LNCaP clone FGC (cell line): ENCODE results near the gene HOXA3.

Experiments used
- DNase-seq: peaks from one replicate; pipeline ENCODE4 v3.0.0-alpha.2; 2011; ENCODE audit warnings: low read depth
- H3K4me3 ChIP-seq: 2 replicates; pipeline ENCODE4 v1.5.1; 2011; ENCODE audit warnings: mild to moderate bottlenecking, low read depth, low read length, control low read depth
- TF ChIP-seq, protein P1 (sequence below): IDR thresholded peaks from 2 replicates; pipeline ENCODE4 v1.5.1; 2012; ENCODE audit warnings: mild to moderate bottlenecking; ENCODE audit not compliant: control insufficient read depth, insufficient read depth; ENCODE audit errors: extremely low read depth

The HOXA3 gene

GRCh38 chr7:27145165-27145913, 7.0 kb downstream of the HOXA3 start:
- no peak overlapping the region for H3K4me3 ChIP-seq
- no peak for DNase-seq
- TF ChIP-seq, protein P1, sequence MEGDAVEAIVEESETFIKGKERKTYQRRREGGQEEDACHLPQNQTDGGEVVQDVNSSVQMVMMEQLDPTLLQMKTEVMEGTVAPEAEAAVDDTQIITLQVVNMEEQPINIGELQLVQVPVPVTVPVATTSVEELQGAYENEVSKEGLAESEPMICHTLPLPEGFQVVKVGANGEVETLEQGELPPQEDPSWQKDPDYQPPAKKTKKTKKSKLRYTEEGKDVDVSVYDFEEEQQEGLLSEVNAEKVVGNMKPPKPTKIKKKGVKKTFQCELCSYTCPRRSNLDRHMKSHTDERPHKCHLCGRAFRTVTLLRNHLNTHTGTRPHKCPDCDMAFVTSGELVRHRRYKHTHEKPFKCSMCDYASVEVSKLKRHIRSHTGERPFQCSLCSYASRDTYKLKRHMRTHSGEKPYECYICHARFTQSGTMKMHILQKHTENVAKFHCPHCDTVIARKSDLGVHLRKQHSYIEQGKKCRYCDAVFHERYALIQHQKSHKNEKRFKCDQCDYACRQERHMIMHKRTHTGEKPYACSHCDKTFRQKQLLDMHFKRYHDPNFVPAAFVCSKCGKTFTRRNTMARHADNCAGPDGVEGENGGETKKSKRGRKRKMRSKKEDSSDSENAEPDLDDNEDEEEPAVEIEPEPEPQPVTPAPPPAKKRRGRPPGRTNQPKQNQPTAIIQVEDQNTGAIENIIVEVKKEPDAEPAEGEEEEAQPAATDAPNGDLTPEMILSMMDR: no peak

DNA sequence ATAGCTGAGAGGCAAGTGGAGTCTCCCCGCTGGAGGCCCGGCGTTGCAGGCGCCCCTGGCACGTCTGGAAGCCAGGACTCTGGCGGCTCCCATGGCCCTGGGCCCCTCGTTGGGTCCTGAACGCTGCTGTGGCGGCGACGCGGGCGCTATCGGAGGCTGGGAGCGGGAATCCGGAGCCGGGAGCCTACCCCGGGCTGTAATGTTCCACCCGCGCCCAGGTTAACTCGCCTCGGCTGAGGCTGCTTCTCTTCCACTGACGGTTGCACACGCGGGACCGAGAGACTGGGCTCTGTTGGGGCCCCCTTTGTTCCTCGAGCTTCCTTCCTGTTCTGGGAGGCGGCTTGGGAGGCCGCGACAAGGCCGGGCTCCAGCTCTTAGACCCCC, 7.6 kb downstream of the HOXA3 start:
- TF ChIP-seq, protein P1: no peak
- DNase-seq: no peak
- no peak overlapping the region for H3K4me3 ChIP-seq

GRCh38 chr7:27143950-27144780, 8.2 kb downstream of the HOXA3 start:
- TF ChIP-seq, protein P1: no peak
- no peak overlapping the region for H3K4me3 ChIP-seq
- no peak for DNase-seq

GRCh38 chr7:27143023-27143949, 9.1 kb downstream of the HOXA3 start, which contains the start of gene HOXA5:
HOXA5 (minus strand) TSS chr7:27143681; CDS start chr7:27143607, 74 bp downstream.
- DNase-seq: no peak
- TF ChIP-seq, protein P1: no peak
- no peak within 1 kb of the TSS for H3K4me3 ChIP-seq

DNA sequence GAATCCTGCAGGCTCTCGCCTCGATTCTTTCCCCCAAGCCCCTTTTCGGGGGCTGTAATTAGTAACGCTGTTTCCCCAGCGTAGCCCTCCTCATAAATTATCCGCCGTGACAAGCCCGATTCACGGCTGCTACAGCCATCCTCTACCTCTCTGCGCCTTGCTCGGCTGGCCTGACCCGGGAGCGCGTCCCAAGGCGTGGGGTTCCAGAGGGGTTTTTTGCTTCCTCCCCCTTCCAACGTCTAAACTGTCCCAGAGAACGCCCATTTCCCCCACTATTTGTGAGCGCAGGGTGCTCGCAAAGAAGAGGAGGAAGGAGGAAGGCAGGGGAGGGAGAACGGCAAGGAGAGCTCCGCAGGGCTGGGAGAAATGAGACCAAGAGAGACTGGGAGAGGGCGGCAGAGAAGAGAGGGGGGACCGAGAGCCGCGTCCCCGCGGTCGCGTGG, 9.8 kb downstream of the HOXA3 start:
- DNase-seq: no peak
- TF ChIP-seq, protein P1: no peak
- no peak overlapping the region for H3K4me3 ChIP-seq

DNA sequence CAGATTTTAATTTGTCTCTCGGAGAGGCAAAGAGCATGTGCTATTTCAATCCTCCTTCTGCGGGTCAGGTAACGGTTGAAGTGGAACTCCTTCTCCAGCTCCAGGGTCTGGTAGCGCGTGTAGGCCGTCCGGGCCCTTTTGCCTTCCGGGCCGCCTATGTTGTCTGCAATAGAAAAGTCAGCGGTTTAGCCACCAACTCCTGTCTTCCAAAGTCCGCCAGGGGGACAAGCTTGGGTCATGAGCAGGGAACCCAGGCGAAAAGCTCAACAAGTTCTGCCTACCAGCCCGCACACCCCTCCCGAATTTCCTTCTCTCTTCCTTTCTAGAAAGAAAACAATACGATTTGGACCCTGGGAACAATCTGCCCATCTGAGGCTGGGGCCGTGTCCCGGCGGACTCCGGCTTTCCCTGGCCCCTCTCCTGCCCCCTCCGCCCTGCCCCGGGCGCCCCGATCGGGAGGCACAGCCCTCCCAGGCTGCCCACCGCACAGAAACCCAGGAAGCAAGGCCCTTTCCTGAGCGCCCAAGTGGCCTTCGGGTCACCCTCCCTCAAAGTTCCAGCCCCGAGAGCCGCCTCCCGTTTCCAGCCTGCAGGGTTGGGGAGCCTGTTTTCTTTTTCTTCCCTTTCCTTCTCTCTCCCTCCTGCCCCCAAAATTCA, 10.3 kb downstream of the HOXA3 start:
- DNase-seq: no peak
- no peak overlapping the region for H3K4me3 ChIP-seq
- TF ChIP-seq, protein P1: no peak
